Measurements from ENCODE around the gene CREB3L1.

The CREB3L1 gene

GRCh38 chr11:46238078-46238966 is 39.1 kb upstream of the CREB3L1 start:
- Histone ChIP-seq H4K20me1 (ENCODE audit: low read depth, low read length) (no peaks in the 10 kb centered on the region), H2AFZ (ENCODE audit: low read depth, low read length, severe bottlenecking) (no peak overlapping the region), H3K4me2 (ENCODE audit: low read depth, low read length, poor library complexity, severe bottlenecking) (peak overlapping the region; percentile 41), H3K27ac (ENCODE audit: low read depth, low read length) (no peak overlapping the region), H3F3A (ENCODE audit: insufficient read depth) (no peaks in the 10 kb centered on the region), H3K9me2 (replicated peaks; ENCODE audit: insufficient read depth, low read length) (no peaks in the 10 kb centered on the region), H3K27me3 (ENCODE audit: low read length) (no peaks in the 10 kb centered on the region), H3K9ac (ENCODE audit: low read length) (no peak overlapping the region), H3K36me3 (ENCODE audit: low read length) (no peaks in the 10 kb centered on the region), H3K4me3 (ENCODE audit: insufficient read depth, low read length, poor library complexity, severe bottlenecking) (no peak overlapping the region), H3K9me3 (ENCODE audit: insufficient read depth, low read length) (no peaks in the 10 kb centered on the region), H3K79me2 (ENCODE audit: insufficient read depth, low read length) (no peaks in the 10 kb centered on the region)
- no peak for TF ChIP-seq CTCF (IDR thresholded peaks at IDR 0.05; ENCODE audit: insufficient read depth, low read length, poor library complexity, severe bottlenecking)
- TF ChIP-seq EZH2phosphoT487 (conservative IDR thresholded peaks at IDR 0.05; ENCODE audit: low read length): no peak

- H3K9me3 ChIP-seq (ENCODE audit: insufficient read depth, low read length): no peaks in the 10 kb centered on the region
- peak overlapping the region; percentile 53 for H2AFZ ChIP-seq (ENCODE audit: low read depth, low read length, severe bottlenecking)
- H3K9me2 ChIP-seq (replicated peaks; ENCODE audit: insufficient read depth, low read length): no peaks in the 10 kb centered on the region
- no peaks in the 10 kb centered on the region for H3K79me2 ChIP-seq (ENCODE audit: insufficient read depth, low read length)
- H3K4me2 ChIP-seq (ENCODE audit: low read depth, low read length, poor library complexity, severe bottlenecking): peak overlapping the region; percentile 41
- no peak overlapping the region for H3K27ac ChIP-seq (ENCODE audit: low read depth, low read length)
- no peak overlapping the region for H3K9ac ChIP-seq (ENCODE audit: low read length)
- no peaks in the 10 kb centered on the region for H4K20me1 ChIP-seq (ENCODE audit: low read depth, low read length)
- H3K4me3 ChIP-seq (ENCODE audit: insufficient read depth, low read length, poor library complexity, severe bottlenecking): no peak overlapping the region
- no peaks in the 10 kb centered on the region for H3K27me3 ChIP-seq (ENCODE audit: low read length)
- no peaks in the 10 kb centered on the region for H3K36me3 ChIP-seq (ENCODE audit: low read length)
- no peaks in the 10 kb centered on the region for H3F3A ChIP-seq (ENCODE audit: insufficient read depth)
- peak; percentile 78 for TF ChIP-seq CTCF (IDR thresholded peaks at IDR 0.05; ENCODE audit: insufficient read depth, low read length, poor library complexity, severe bottlenecking)
- TF ChIP-seq EZH2phosphoT487 (conservative IDR thresholded peaks at IDR 0.05; ENCODE audit: low read length): 0 out of 2 replicates have a peak, but pooled peaks have one; percentile 18
These were observed 38.3 kb upstream of the CREB3L1 start for GRCh38 chr11:46238967-46239800.

GRCh38 chr11:46239801-46240061 is 37.7 kb upstream of the CREB3L1 start:
- Histone ChIP-seq H3K4me3 (ENCODE audit: insufficient read depth, low read length, poor library complexity, severe bottlenecking) (no peak overlapping the region), H3K9me2 (replicated peaks; ENCODE audit: insufficient read depth, low read length) (no peaks in the 10 kb centered on the region), H3F3A (ENCODE audit: insufficient read depth) (no peaks in the 10 kb centered on the region), H3K27me3 (ENCODE audit: low read length) (no peaks in the 10 kb centered on the region), H3K4me2 (ENCODE audit: low read depth, low read length, poor library complexity, severe bottlenecking) (no peak overlapping the region), H3K36me3 (ENCODE audit: low read length) (no peaks in the 10 kb centered on the region), H3K27ac (ENCODE audit: low read depth, low read length) (no peak overlapping the region), H2AFZ (ENCODE audit: low read depth, low read length, severe bottlenecking) (no peak overlapping the region), H3K79me2 (ENCODE audit: insufficient read depth, low read length) (no peaks in the 10 kb centered on the region), H3K9me3 (ENCODE audit: insufficient read depth, low read length) (no peaks in the 10 kb centered on the region), H3K9ac (ENCODE audit: low read length) (no peak overlapping the region), H4K20me1 (ENCODE audit: low read depth, low read length) (no peaks in the 10 kb centered on the region)
- TF ChIP-seq EZH2phosphoT487 (conservative IDR thresholded peaks at IDR 0.05; ENCODE audit: low read length) (no peak), CTCF (IDR thresholded peaks at IDR 0.05; ENCODE audit: insufficient read depth, low read length, poor library complexity, severe bottlenecking) (no peak)
